Trophoblast cell (in vitro differentiated cells and primary cell): ENCODE results near the gene OR13C3.

ENCODE experiments used
- DNase-seq, 2 donors: peaks; one replicate each; pipeline ENCODE4 v3.0.0-alpha.2; 2016
- H2AFZ ChIP-seq: 2 replicates; pipeline ENCODE4 v1.6.1; 2013; ENCODE audit warnings: low read length, moderate library complexity, mild to moderate bottlenecking; ENCODE audit not compliant: insufficient read depth, poor library complexity
- H2AK5ac ChIP-seq: 2 replicates; pipeline ENCODE4 v1.6.1; 2013; ENCODE audit warnings: mild to moderate bottlenecking, low read length
- H2BK120ac ChIP-seq: 2 replicates; pipeline ENCODE4 v1.6.1; 2013; ENCODE audit warnings: low read length, mild to moderate bottlenecking, moderate library complexity; ENCODE audit not compliant: insufficient read depth, poor library complexity
- H2BK12ac ChIP-seq: 2 replicates; pipeline ENCODE4 v1.6.1; 2013; ENCODE audit warnings: mild to moderate bottlenecking, low read length, moderate library complexity
- H2BK5ac ChIP-seq: 2 replicates; pipeline ENCODE4 v1.6.1; 2013; ENCODE audit warnings: low read length, low read depth, moderate library complexity, mild to moderate bottlenecking; ENCODE audit not compliant: poor library complexity
- H3K14ac ChIP-seq: 2 replicates; pipeline ENCODE4 v1.6.1; 2013; ENCODE audit warnings: mild to moderate bottlenecking, low read length
- H3K18ac ChIP-seq: 2 replicates; pipeline ENCODE4 v1.6.1; 2013; ENCODE audit warnings: mild to moderate bottlenecking, low read length
- H3K23ac ChIP-seq: 2 replicates; pipeline ENCODE4 v1.6.1; 2013; ENCODE audit warnings: low read length
- H3K27ac ChIP-seq: 2 replicates; pipeline ENCODE4 v1.5.1; 2013; ENCODE audit warnings: low read depth, mild to moderate bottlenecking, inconsistent platforms, low read length, moderate library complexity
- H3K27me3 ChIP-seq: 2 replicates; pipeline ENCODE4 v1.6.1; 2013; ENCODE audit warnings: inconsistent platforms, mild to moderate bottlenecking, low read length, moderate library complexity; ENCODE audit not compliant: insufficient read depth
- H3K36me3 ChIP-seq, 2 experiments: 1 replicate in 1 of 2; 2 replicates in 1 of 2; pipeline ENCODE4 v1.6.1; 2013; ENCODE audit warnings: low read length in 2 of 2, mild to moderate bottlenecking in 2 of 2, moderate library complexity in 1 of 2; ENCODE audit not compliant: insufficient read depth in 2 of 2, control insufficient read depth in 1 of 2
- H3K4ac ChIP-seq: 2 replicates; pipeline ENCODE4 v1.6.1; 2013; ENCODE audit warnings: low read depth, mild to moderate bottlenecking, low read length, moderate library complexity
- H3K4me1 ChIP-seq, 2 experiments: 1 replicate in 1 of 2; 2 replicates in 1 of 2; pipeline ENCODE4 v1.6.1; 2013; ENCODE audit warnings: low read length in 2 of 2, mild to moderate bottlenecking in 2 of 2, moderate library complexity in 1 of 2; ENCODE audit not compliant: insufficient read depth in 2 of 2, control insufficient read depth in 1 of 2
- H3K4me2 ChIP-seq: 2 replicates; pipeline ENCODE4 v1.6.1; 2013; ENCODE audit warnings: inconsistent platforms, mild to moderate bottlenecking, low read length, moderate library complexity
- H3K4me3 ChIP-seq: 2 replicates; pipeline ENCODE4 v1.5.1; 2013; ENCODE audit warnings: mild to moderate bottlenecking, low read depth, low read length, inconsistent platforms
- H3K79me1 ChIP-seq: one replicate; pipeline ENCODE4 v1.6.1; 2013; ENCODE audit warnings: low read length
- H3K79me2 ChIP-seq: 2 replicates; pipeline ENCODE4 v1.6.1; 2013; ENCODE audit warnings: low read length, mild to moderate bottlenecking; ENCODE audit not compliant: control insufficient read depth, insufficient read depth, poor library complexity
- H3K9ac ChIP-seq: 2 replicates; pipeline ENCODE4 v1.6.1; 2013; ENCODE audit warnings: mild to moderate bottlenecking, low read length
- H3K9me3 ChIP-seq: 2 replicates; pipeline ENCODE4 v1.6.1; 2013; ENCODE audit warnings: low read depth, mild to moderate bottlenecking, control low read depth, inconsistent platforms, low read length; ENCODE audit not compliant: insufficient read depth
- H4K12ac ChIP-seq: 2 replicates; pipeline ENCODE4 v1.6.1; 2013; ENCODE audit warnings: low read depth, mild to moderate bottlenecking, low read length, moderate library complexity
- H4K8ac ChIP-seq: 2 replicates; pipeline ENCODE4 v1.6.1; 2013; ENCODE audit warnings: low read depth, mild to moderate bottlenecking, low read length, moderate library complexity
- H4K91ac ChIP-seq: one replicate; pipeline ENCODE4 v1.6.1; 2013; ENCODE audit warnings: low read depth, mild to moderate bottlenecking, low read length, moderate library complexity
- WGBS: extraction: QIAGEN DNeasy Blood & Tissue Kit; methylation state at CpG from one replicate; pipeline ENCODE4 v1.1.7; 2013; ENCODE audit warnings: missing lambda C conversion rate; ENCODE audit not compliant: insufficient read length, insufficient coverage; ENCODE audit errors: extremely low coverage; 5-methylcytosine and 5-hydroxymethylcytosine counted together

Gene OR13C3

GRCh38 chr9:104555521-104555920 is 18.9 kb upstream of the OR13C3 start:
- no peaks in the 10 kb centered on the region for H3K79me1 ChIP-seq
- H3K79me2 ChIP-seq, result no peaks in the 10 kb centered on the region
- no peak overlapping the region for H4K8ac ChIP-seq
- H3K4me3 ChIP-seq, result no peak overlapping the region
- H3K23ac ChIP-seq, result no peak overlapping the region
- peaks cover 0 to 6% of the 10 kb centered on the region in 2 experiments for H3K4me1 ChIP-seq
- WGBS, result no CpG with 5 or more reads among the region's 1 CpG
- no peak overlapping the region for H2AFZ ChIP-seq
- DNase-seq, result no peak
- H3K9me3 ChIP-seq, result no peaks in the 10 kb centered on the region
- H2BK120ac ChIP-seq, result no peak overlapping the region
- no peak overlapping the region for H3K18ac ChIP-seq
- no peak overlapping the region for H4K91ac ChIP-seq
- no peak overlapping the region for H3K9ac ChIP-seq
- H3K4me2 ChIP-seq, result no peak overlapping the region
- no peaks in the 10 kb centered on the region for H3K36me3 ChIP-seq
- H3K4ac ChIP-seq, result no peak overlapping the region
- H2BK5ac ChIP-seq, result no peak overlapping the region
- no peak overlapping the region for H3K27ac ChIP-seq
- no peak overlapping the region for H3K14ac ChIP-seq
- H3K27me3 ChIP-seq, result no peaks in the 10 kb centered on the region
- no peak overlapping the region for H4K12ac ChIP-seq
- H2BK12ac ChIP-seq, result no peak overlapping the region
- no peak overlapping the region for H2AK5ac ChIP-seq

- Histone ChIP-seq H3K79me1 (no peaks in the 10 kb centered on the region), H3K27ac (no peak overlapping the region), H2AFZ (no peak overlapping the region), H2BK5ac (no peak overlapping the region), H3K4me2 (no peak overlapping the region), H3K9me3 (no peaks in the 10 kb centered on the region), H4K91ac (no peak overlapping the region), H3K4ac (no peak overlapping the region), H4K8ac (no peak overlapping the region), H2AK5ac (no peak overlapping the region), H2BK120ac (no peak overlapping the region), H3K9ac (no peak overlapping the region), H3K4me1 (peaks cover 0 to 6% of the 10 kb centered on the region in 2 experiments), H3K27me3 (no peaks in the 10 kb centered on the region), H3K14ac (no peak overlapping the region), H3K4me3 (no peak overlapping the region), H2BK12ac (no peak overlapping the region), H3K23ac (no peak overlapping the region), H4K12ac (no peak overlapping the region), H3K18ac (no peak overlapping the region), H3K36me3 (no peaks in the 10 kb centered on the region), H3K79me2 (no peaks in the 10 kb centered on the region)
- no peak for DNase-seq
- WGBS, result no CpG with 5 or more reads among the region's 1 CpG
These were observed 16.6 kb upstream of the OR13C3 start for GRCh38 chr9:104553261-104553660.

GRCh38 chr9:104544644-104545043 is 8.0 kb upstream of the OR13C3 start:
- H3K4me3 ChIP-seq, result no peak overlapping the region
- H3K4me1 ChIP-seq, result no peaks in the 10 kb centered on the region
- no peaks in the 10 kb centered on the region for H3K9me3 ChIP-seq
- H2BK120ac ChIP-seq, result no peak overlapping the region
- no peak overlapping the region for H2AK5ac ChIP-seq
- no peaks in the 10 kb centered on the region for H3K79me1 ChIP-seq
- H2BK5ac ChIP-seq, result no peak overlapping the region
- no peak overlapping the region for H3K14ac ChIP-seq
- H3K23ac ChIP-seq, result no peak overlapping the region
- H2AFZ ChIP-seq, result no peak overlapping the region
- no peak overlapping the region for H4K8ac ChIP-seq
- H3K27ac ChIP-seq, result no peak overlapping the region
- H3K9ac ChIP-seq, result no peak overlapping the region
- no peak overlapping the region for H3K18ac ChIP-seq
- no peak overlapping the region for H2BK12ac ChIP-seq
- no peak overlapping the region for H4K91ac ChIP-seq
- no peaks in the 10 kb centered on the region for H3K27me3 ChIP-seq
- no peak for DNase-seq
- H3K36me3 ChIP-seq, result no peaks in the 10 kb centered on the region
- H3K79me2 ChIP-seq, result no peaks in the 10 kb centered on the region
- no peak overlapping the region for H3K4ac ChIP-seq
- WGBS, result no CpG with 5 or more reads among the region's 4 CpGs
- H4K12ac ChIP-seq, result no peak overlapping the region
- H3K4me2 ChIP-seq, result no peak overlapping the region

GRCh38 chr9:104539275-104539674 is 2.6 kb upstream of the OR13C3 start:
- Histone ChIP-seq H4K12ac (no peak overlapping the region), H3K4me3 (no peak overlapping the region), H2AFZ (no peak overlapping the region), H4K91ac (no peak overlapping the region), H2BK120ac (no peak overlapping the region), H2BK5ac (no peak overlapping the region), H3K23ac (no peak overlapping the region), H3K4ac (no peak overlapping the region), H3K27me3 (no peaks in the 10 kb centered on the region), H3K9me3 (no peaks in the 10 kb centered on the region), H3K36me3 (no peaks in the 10 kb centered on the region), H4K8ac (no peak overlapping the region), H2BK12ac (no peak overlapping the region), H3K4me1 (no peaks in the 10 kb centered on the region), H3K27ac (no peak overlapping the region), H3K18ac (no peak overlapping the region), H3K9ac (no peak overlapping the region), H3K4me2 (no peak overlapping the region), H3K14ac (no peak overlapping the region), H3K79me2 (no peaks in the 10 kb centered on the region), H3K79me1 (no peaks in the 10 kb centered on the region), H2AK5ac (no peak overlapping the region)
- WGBS, result 67% methylated on average over 1 of the region's 1 CpG
- DNase-seq, result no peak
